GM19328 (cell line): ENCODE results near the gene BNC2.

ENCODE experiments used
- ATAC-seq: cut with Tn5 transposase; IDR thresholded peaks from one replicate; pipeline ENCODE4 v1.9.1; 2021; ENCODE audit warnings: mild to moderate bottlenecking, moderate library complexity; ENCODE audit not compliant: unreplicated experiment

Gene BNC2

GRCh38 chr9:16720386-16720785 is 150.1 kb downstream of the BNC2 start:
- no peak for ATAC-seq

GRCh38 chr9:16719921-16720320 is 150.5 kb downstream of the BNC2 start:
- no peak for ATAC-seq

- no peak for ATAC-seq
Measured at GRCh38 chr9:16718952-16719351, 151.5 kb downstream of the BNC2 start.

GRCh38 chr9:16718296-16718695 is 152.2 kb downstream of the BNC2 start:
- no peak for ATAC-seq

GRCh38 chr9:16716601-16717000 is 153.9 kb downstream of the BNC2 start:
- ATAC-seq: no peak

GRCh38 chr9:16715404-16715803 is 155.1 kb downstream of the BNC2 start:
- ATAC-seq: no peak

- no peak for ATAC-seq
Measured at GRCh38 chr9:16712787-16713186, 157.7 kb downstream of the BNC2 start.

- ATAC-seq: no peak
Measured at GRCh38 chr9:16710888-16711287, 159.6 kb downstream of the BNC2 start.

GRCh38 chr9:16709924-16710323 is 160.5 kb downstream of the BNC2 start:
- ATAC-seq: no peak

- ATAC-seq: no peak
Measured at GRCh38 chr9:16708656-16709435, 161.6 kb downstream of the BNC2 start.

- ATAC-seq: no peak
Measured at GRCh38 chr9:16705111-16705604, 165.3 kb downstream of the BNC2 start.

- ATAC-seq: no peak
Measured at GRCh38 chr9:16704116-16705110, 166.1 kb downstream of the BNC2 start.

- ATAC-seq: no peak
Measured at GRCh38 chr9:16701347-16701746, 169.1 kb downstream of the BNC2 start.

GRCh38 chr9:16693616-16694015 is 176.9 kb downstream of the BNC2 start:
- ATAC-seq: no peak

- ATAC-seq: no peak
Measured at GRCh38 chr9:16690628-16691027, 179.8 kb downstream of the BNC2 start.

- ATAC-seq: no peak
Measured at GRCh38 chr9:16690205-16690604, 180.3 kb downstream of the BNC2 start.

GRCh38 chr9:16689351-16689938 is 181.0 kb downstream of the BNC2 start:
- ATAC-seq: no peak

GRCh38 chr9:16688814-16689213 is 181.7 kb downstream of the BNC2 start:
- ATAC-seq: no peak

- no peak for ATAC-seq
Measured at GRCh38 chr9:16687678-16688369, 182.6 kb downstream of the BNC2 start.

GRCh38 chr9:16683326-16683725 is 187.1 kb downstream of the BNC2 start:
- no peak for ATAC-seq

- ATAC-seq: no peak
Measured at GRCh38 chr9:16682273-16682672, 188.2 kb downstream of the BNC2 start.
